ENCODE results near the gene FGD4. TPM values are rescaled to one million over a fixed set of nuclear protein-coding genes. Genes with fewer than 3 reads are reported as not detected.
A peak's percentile ranks its signal among the peaks of the same experiment; 100 is the strongest.
"Not testable (repeated sequence)": the region's sequence is repeated elsewhere in the genome, so short reads cannot be mapped to it uniquely, and the experiment has no call there.

The FGD4 gene
- polyA plus RNA-seq, 1 donor, result 19.2 TPM

GRCh38 chr12:32493282-32493681, 93.9 kb downstream of the FGD4 start:
- DNase-seq, result no peak

DNA sequence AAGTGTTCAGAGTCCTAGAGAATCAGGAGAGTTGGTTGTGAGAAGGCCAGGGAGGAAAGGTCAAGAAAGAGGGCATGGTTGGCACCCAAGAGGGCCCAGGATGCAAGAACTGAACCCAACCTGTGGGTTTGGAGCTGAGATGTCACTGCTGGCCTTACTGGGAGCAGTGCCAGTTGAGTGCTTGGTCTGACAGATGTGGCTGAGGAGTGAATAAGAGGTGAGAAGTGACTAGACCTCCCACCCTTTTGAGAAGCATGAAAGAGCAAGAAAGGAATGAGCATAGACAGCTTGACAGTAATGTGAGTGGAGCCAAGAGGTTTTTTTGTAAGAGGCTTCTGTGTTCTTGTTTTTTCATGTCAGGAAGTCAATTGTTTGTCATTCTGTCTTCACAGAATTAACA, 95.3 kb downstream of the FGD4 start:
- no peak for DNase-seq

- no peak for DNase-seq
These were observed 97.6 kb downstream of the FGD4 start for GRCh38 chr12:32496946-32497345.

DNA sequence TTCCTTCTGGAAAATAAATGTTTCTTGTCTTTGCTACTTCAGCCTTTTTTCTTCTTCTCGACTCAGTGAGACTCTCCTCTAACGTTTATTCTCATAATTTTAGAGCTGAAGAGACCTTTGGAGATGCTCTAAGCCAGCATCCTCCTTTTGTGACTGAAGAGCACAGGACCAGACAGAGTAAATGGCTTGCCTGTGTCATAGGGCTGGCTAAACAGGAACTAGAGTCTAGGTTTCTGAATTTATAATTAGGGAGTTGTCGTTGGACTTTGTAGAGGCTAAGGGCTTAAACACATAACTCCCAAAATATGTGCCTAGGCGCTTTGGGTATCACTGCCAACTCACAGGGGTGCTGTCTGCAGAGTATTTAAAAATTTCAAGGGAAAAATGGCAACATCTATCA, 98.5 kb downstream of the FGD4 start:
- no peak for DNase-seq

DNA sequence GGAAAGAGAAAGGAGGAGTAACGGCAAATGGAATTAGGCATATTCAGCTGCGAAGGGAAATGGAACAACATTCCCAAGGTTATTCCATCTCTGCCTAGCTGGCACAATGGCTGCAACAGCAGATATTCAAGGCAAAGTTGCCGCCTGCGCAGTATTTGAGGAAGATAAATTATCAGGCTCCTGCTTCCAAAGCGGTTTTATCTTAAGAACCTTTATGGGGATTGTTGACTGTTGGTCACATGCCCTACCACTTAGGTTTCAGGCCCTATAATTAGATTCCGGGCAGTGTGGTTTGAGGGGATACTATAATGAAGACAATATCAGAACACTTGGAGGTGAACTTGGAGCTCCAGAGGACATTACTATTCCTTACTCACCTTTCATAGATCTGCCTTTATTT, 99.7 kb downstream of the FGD4 start:
- DNase-seq, result no peak

- DNase-seq, result peak; percentile 65
These were observed 102.5 kb downstream of the FGD4 start for GRCh38 chr12:32501835-32502333.

DNA sequence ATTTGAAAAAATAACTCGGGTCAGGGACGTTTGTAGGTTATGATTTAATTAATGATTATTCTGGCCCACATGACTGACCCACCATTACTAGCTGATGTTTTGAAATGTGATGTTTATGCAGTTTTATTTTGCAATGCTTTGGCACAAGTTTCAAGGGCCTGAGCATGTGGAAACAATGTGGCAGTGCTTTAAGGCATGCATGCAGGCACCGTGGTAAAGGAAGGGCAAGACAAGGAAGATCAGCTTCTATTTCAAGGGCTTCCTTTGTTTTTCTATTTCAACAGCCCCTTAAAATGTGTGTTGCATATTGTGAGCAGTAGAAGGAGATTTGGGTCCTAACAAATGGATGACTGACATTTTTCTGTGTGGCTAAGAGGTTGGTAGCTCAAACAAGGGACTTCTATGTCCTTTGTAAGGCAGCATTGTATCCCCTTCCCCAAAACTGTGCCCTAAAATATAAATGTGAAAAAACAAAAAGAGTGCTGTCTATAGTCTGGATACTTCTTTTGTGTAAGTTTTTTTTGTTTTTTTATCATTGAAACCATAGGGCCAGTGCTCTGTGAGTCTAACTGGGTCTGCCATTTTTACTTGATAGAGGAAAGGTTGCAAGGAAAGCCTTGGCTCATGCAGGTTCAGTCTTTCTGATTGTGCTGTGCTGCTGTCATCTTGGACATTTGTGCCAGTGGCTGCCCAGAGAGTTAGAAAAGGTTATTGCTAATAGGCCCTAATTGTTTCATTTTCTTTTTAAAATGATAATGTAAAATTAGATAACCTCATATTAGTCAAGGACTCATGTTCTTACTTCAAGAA, 103.5 kb downstream of the FGD4 start:
- DNase-seq, result no peak

- DNase-seq, result no peak
These were observed 104.4 kb downstream of the FGD4 start for GRCh38 chr12:32503730-32504129.

GRCh38 chr12:32504591-32504990, 105.2 kb downstream of the FGD4 start:
- no peak for DNase-seq

DNA sequence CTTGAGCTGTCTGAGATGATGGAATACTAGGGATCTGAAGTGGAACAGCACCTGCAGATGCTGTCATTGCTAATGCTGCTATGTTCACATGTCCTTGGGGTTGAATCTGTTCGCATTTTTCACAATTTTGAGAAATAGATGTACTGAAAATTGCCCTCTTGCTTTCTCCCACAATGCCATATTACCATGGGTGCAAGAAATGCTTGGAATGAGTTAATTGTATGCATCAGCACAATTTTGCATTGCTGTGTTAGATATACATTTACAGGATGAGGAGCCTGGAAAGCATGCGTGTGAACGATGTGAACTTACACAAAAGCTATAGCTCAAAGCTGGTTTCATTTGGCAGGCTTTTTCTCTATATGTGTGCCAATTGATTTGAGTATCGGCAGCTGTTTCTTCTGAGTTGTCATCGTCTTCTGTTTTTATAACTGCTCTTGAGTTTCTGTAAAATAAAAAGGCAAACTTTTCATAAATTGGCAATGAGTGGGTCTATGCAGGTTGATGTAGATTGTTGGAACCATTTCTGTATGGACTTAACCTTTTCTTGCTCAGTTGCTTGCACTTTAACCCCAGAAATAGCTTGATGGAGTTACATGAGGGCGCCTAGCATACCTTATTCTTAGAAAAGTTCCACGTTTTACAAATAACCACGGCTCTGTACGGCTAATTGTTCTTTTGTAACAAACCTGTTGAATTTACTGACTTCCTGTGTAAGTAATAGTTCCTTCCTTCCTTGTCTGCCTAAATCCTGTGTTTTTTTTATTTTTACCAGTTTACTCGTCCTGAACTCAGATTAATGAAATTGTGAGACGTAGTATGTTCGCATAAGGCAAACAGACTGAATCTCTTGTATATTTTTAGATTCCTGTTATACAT, 105.9 kb downstream of the FGD4 start:
- DNase-seq, result no peak

- not testable (repeated sequence) for DNase-seq
These were observed 108.0 kb downstream of the FGD4 start for GRCh38 chr12:32507096-32507941.

- DNase-seq, result no peak
These were observed 108.6 kb downstream of the FGD4 start for GRCh38 chr12:32507942-32508320.

DNA sequence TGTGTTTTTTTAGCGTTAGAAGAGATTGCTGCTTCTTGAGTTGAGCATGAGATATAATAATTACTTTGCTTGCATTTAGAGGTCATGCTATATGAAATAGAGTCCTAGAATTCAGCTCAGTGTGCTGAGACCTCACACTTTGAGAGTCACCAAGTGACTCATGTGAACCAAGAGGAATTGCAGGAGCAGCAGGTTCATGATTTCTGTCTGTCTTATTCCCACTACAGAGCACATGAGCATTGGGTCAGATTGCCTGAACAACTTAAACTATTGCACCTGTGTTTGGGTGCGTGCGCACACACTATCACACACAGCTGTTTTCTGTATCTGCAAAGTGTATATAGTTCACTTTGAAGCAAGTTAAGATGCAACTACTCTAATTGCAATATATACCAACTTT, 109.3 kb downstream of the FGD4 start:
- no peak for DNase-seq

DNA sequence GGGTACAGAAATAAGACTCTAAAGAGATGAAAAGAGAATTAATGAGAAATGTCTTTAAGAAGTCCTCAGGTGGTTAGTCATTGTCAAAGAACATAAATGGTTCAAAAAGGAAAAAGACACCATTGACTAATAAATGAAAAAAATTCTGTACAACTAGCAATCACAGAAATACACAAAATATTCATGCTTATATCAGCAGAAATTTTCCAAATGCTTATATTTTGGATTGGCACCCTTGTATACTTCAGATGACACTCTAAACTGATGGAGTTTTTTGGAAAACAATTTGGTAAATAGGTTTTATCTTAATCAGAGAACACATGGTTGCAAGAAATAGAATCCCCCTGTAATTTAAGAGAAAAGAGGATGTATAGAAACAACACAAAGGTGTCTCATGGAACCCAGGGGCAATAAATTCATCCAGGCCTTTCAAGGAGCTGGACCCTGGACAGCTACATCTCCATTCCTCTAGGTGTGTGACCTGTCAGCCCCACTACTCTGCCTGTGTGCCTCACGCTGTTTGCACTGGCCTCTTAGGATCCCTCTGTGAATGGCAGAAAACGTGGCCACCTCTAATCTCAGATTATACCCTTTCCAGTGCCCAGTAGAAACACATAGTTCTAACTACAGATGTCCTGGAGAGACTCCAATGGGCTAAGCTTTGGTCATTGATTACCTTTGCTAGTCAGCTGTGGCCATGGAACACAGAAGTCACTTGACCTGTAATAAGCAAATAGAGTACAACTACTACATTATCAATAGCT, 110.2 kb downstream of the FGD4 start:
- DNase-seq, result no peak

DNA sequence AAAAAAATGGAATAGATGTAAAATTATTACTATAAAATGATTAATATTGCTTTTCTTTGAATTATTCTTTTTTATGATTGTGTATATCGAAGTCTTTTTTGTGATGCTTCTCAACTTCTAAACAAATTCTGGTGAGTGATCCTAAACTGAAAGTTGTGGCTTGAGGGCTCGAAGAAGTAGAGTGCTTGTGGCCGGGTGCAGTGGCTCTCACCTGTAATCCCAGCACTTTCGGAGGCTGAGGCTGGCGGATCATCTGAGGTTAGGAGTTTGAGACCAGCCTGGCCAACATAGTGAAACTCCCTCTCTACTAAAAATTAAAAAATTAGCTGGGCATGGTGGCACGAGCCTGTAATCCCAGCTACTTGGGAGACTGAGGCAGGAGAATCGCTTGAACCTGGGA, 112.6 kb downstream of the FGD4 start:
- not testable (repeated sequence) for DNase-seq

GRCh38 chr12:32512379-32512778, 113.0 kb downstream of the FGD4 start:
- DNase-seq, result no peak

DNA sequence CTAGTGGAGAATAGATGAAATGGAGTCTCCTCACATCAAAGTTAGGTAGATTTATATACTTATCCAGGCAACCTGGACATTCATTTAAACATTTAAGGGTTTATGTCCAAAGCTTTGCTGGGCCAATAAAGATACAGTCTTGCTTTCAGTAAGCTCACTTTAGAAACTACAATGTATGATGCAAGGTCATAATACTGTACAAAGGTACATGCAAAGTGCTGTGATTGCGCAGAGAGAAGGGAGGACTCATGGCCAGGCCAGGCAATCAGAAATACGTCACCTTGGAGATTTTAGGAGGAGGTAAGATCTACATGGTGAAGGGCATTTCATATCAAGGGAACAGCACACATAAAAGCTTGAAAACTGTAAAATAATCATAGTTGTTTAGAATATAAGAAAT, 113.6 kb downstream of the FGD4 start:
- no peak for DNase-seq

GRCh38 chr12:32515137-32515873, 115.9 kb downstream of the FGD4 start:
- no peak for DNase-seq

DNA sequence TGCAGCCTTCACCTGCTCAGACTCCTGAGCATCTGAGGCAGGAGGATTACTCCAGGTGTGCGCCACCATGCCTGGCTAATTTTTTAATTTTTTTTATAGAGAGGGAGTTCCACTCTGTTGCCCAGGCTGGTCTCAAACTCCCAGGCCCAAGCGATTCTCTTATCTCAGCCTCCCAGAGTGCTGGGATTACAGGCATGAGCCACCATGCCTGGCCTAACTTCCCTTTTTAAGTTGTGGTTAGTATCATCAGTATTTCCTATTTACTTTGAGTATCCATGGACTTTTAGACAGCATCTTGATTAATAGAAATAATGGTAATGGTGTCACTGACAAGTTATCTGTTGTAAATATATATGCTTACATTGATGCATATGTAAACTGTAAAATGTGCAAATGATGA, 116.9 kb downstream of the FGD4 start:
- DNase-seq, result no peak

GRCh38 chr12:32517966-32518365, 118.6 kb downstream of the FGD4 start:
- DNase-seq, result no peak

DNA sequence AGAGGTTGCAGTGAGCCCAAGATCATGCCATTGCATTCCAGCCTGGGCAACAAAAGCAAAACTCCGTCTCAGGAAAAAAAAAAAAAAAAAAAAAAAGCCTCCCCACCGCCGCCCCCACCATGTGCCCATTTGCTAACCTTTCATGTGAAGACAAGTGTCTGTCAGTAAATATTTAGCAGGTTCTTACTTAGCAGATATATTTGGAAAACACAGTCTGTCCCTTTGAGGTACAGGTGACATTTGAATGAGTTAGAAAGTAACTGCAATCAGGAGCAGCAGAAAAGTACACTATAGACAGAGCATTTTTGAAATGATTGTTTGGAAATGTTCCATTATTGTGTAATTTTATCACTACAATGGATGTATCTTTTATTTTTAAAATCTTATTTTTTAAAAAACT, 119.7 kb downstream of the FGD4 start:
- no peak for DNase-seq

All from left kidney (tissue), 2 donors.